ENCODE data around the gene UBL5. TPM values are rescaled to one million over a fixed set of nuclear protein-coding genes. Genes with fewer than 3 reads are reported as not detected.

UBL5 gene
- total RNA-seq, 2 donors from 2014 or later = 415 to 506 TPM

- no peaks in the 10 kb centered on the region for H3K9me3 ChIP-seq (ENCODE audit: control insufficient read depth, low read length)
- H3K27me3 ChIP-seq (ENCODE audit: control insufficient read depth, insufficient read depth, low read length, poor library complexity, severe bottlenecking) = no peaks in the 10 kb centered on the region
- no peak overlapping the region for H3K9ac ChIP-seq (ENCODE audit: extremely low read depth, low read length, poor library complexity, severe bottlenecking)
- 61 to 88% methylated on average over 3 to 13 of the region's 13 CpGs for WGBS, 2 experiments (ENCODE audit: insufficient coverage in 1 of 2, insufficient read length in 1 of 2)
- H3K4me3 Mint-ChIP-seq = no peak overlapping the region
- no peak overlapping the region for H3K4me3 ChIP-seq (ENCODE audit: low read length)
- H3K4me1 Mint-ChIP-seq = peaks cover 3% of the 10 kb centered on the region
- peak; percentile 79 for TF ChIP-seq CTCF (conservative IDR thresholded peaks at IDR 0.05)
- peak overlapping the region; percentile 69 for H3K27ac Mint-ChIP-seq
- H3K36me3 ChIP-seq (ENCODE audit: control insufficient read depth, insufficient read depth, low read length) = peaks cover 38% of the 10 kb centered on the region
- no peaks in the 10 kb centered on the region for H3K4me1 ChIP-seq (ENCODE audit: control insufficient read depth, insufficient read depth, low read length)
- H3K27ac ChIP-seq (ENCODE audit: low read depth, low read length) = no peak overlapping the region
- no peaks in the 10 kb centered on the region for H3K27me3 Mint-ChIP-seq (ENCODE audit: insufficient read depth)
- H3K36me3 Mint-ChIP-seq (ENCODE audit: low read depth) = peaks cover 33% of the 10 kb centered on the region
- peak; percentile 91 for DNase-seq
- H3K9me3 Mint-ChIP-seq = no peaks in the 10 kb centered on the region
Observed at GRCh38 chr19:9847087-9847671, 19.5 kb downstream of the UBL5 start.

DNA sequence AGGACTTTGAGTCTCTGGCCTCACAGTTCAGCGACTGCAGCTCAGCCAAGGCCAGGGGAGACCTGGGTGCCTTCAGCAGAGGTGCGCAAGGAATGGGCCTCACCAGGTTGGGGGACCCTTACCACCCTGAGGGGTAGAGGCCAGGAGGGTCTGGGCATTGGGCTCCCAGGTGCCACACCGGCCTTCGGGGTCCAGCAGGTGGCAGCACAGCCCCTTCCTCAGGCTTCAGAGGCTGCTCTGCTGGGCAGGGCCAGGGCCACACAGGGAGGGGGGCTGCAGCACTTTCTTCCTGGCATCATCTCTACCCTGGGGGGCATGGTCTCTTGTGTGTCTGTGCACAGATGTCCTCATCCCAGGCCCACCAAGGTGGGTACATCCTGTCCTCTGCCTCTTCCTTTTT is 20.3 kb downstream of the UBL5 start:
- Histone ChIP-seq H3K9ac (ENCODE audit: extremely low read depth, low read length, poor library complexity, severe bottlenecking) (no peak overlapping the region), H3K36me3 (ENCODE audit: control insufficient read depth, insufficient read depth, low read length) (peaks cover 30% of the 10 kb centered on the region), H3K4me3 (ENCODE audit: low read length) (no peak overlapping the region), H3K9me3 (ENCODE audit: control insufficient read depth, low read length) (no peaks in the 10 kb centered on the region), H3K27me3 (ENCODE audit: control insufficient read depth, insufficient read depth, low read length, poor library complexity, severe bottlenecking) (no peaks in the 10 kb centered on the region), H3K27ac (ENCODE audit: low read depth, low read length) (no peak overlapping the region), H3K4me1 (ENCODE audit: control insufficient read depth, insufficient read depth, low read length) (no peaks in the 10 kb centered on the region)
- Mint-ChIP-seq H3K27me3 (ENCODE audit: insufficient read depth) (no peaks in the 10 kb centered on the region), H3K36me3 (ENCODE audit: low read depth) (peaks cover 29% of the 10 kb centered on the region), H3K4me1 (peaks cover 3% of the 10 kb centered on the region), H3K27ac (peak overlapping the region; percentile 69), H3K9me3 (no peaks in the 10 kb centered on the region), H3K4me3 (no peak overlapping the region)
- WGBS, 2 experiments (ENCODE audit: insufficient coverage in 1 of 2, insufficient read length in 1 of 2) = 63 to 64% methylated on average over 3 to 4 of the region's 4 CpGs
- TF ChIP-seq CTCF (conservative IDR thresholded peaks at IDR 0.05) = peak; percentile 82
- peak; percentile 86 for DNase-seq

DNA sequence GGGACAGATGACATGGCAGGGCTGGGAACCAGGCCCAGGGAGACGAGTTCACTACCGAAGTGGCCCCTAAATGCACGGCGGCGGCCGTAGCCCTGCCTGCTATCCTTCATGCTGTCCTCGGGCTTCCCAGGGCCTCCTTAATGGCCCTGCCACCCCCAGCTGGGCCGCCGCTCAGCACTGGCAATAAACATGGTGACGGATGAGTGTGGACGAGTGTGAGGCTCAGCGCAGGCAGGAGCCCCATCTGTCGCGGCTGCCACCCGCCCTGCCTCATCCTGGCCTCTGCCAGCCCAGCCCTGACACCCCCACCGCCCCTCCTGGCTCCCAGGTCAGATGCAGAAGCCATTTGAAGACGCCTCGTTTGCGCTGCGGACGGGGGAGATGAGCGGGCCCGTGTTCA is 21.0 kb downstream of the UBL5 start:
- Mint-ChIP-seq H3K27me3 (ENCODE audit: insufficient read depth) (no peaks in the 10 kb centered on the region), H3K4me1 (peaks cover 3% of the 10 kb centered on the region), H3K9me3 (no peaks in the 10 kb centered on the region), H3K4me3 (no peak overlapping the region), H3K36me3 (ENCODE audit: low read depth) (peaks cover 24% of the 10 kb centered on the region), H3K27ac (no peak overlapping the region)
- peaks cover 23% of the 10 kb centered on the region for H3K36me3 ChIP-seq (ENCODE audit: control insufficient read depth, insufficient read depth, low read length)
- no peaks in the 10 kb centered on the region for H3K27me3 ChIP-seq (ENCODE audit: control insufficient read depth, insufficient read depth, low read length, poor library complexity, severe bottlenecking)
- no peaks in the 10 kb centered on the region for H3K4me1 ChIP-seq (ENCODE audit: control insufficient read depth, insufficient read depth, low read length)
- H3K9ac ChIP-seq (ENCODE audit: extremely low read depth, low read length, poor library complexity, severe bottlenecking) = no peak overlapping the region
- no peak for DNase-seq
- H3K27ac ChIP-seq (ENCODE audit: low read depth, low read length) = peak overlapping the region; percentile 57
- TF ChIP-seq CTCF (conservative IDR thresholded peaks at IDR 0.05) = no peak
- 90 to 93% methylated on average over 7 to 23 of the region's 23 CpGs for WGBS, 2 experiments (ENCODE audit: insufficient coverage in 1 of 2, insufficient read length in 1 of 2)
- no peak overlapping the region for H3K4me3 ChIP-seq (ENCODE audit: low read length)
- H3K9me3 ChIP-seq (ENCODE audit: control insufficient read depth, low read length) = no peaks in the 10 kb centered on the region
